Colonic mucosa (tissue), 4 donors: Measurements from ENCODE around the gene CIB4. TPM values are rescaled to one million over a fixed set of nuclear protein-coding genes. Genes with fewer than 3 reads are reported as not detected.

Experiments used
- DNase-seq: peaks from one replicate; pipeline ENCODE4 v3.0.0-alpha.2; 2020
- H3K27ac ChIP-seq: fragments of 200-600 bp; one replicate; pipeline ENCODE4 v1.8.0; 2021
- H3K27me3 ChIP-seq: fragments of 200-600 bp; one replicate; pipeline ENCODE4 v1.8.0; 2021
- H3K36me3 ChIP-seq: fragments of 200-600 bp; one replicate; pipeline ENCODE4 v1.8.0; 2021
- H3K4me1 ChIP-seq: fragments of 200-600 bp; one replicate; pipeline ENCODE4 v1.8.0; 2021; ENCODE audit warnings: mild to moderate bottlenecking
- H3K4me3 ChIP-seq: fragments of 200-600 bp; one replicate; pipeline ENCODE4 v1.8.0; 2021
- H3K9ac ChIP-seq, 2 donors: one replicate each; pipeline ENCODE4 v1.7.0; 2013; ENCODE audit warnings: control low read depth in 2 of 2, low read depth in 2 of 2, low read length in 2 of 2
- H3K9me3 ChIP-seq: fragments of 200-600 bp; one replicate; pipeline ENCODE4 v1.8.0; 2021
- intact Hi-C: fragments of 100-400 bp; cut with DNase I; formaldehyde crosslinking; loops from one replicate; pipeline ENCODE4 v1.14.1; 2022
- total RNA-seq, 2 donors: library from RNA; stranded (reverse); fragmentation: NEBNext Ultra II Directional in 1 of 2; extraction: Animal tissue kit (Norgen Biotek cat#: 25700) in 1 of 2; gene quantifications; one replicate each; pipeline ENCODE4 v1.2.1, GENCODE V29; 2021
- TF ChIP-seq, protein P1 (sequence below): fragments of 200-600 bp; IDR thresholded peaks from one replicate; pipeline ENCODE4 v1.8.0; 2022; ENCODE audit warnings: antibody characterized with exemption, mild to moderate bottlenecking
- donor health status: healthy.
- donor health status: DM: no; HTN: no; CAD: no.
- donor health status: DM: no; HTN: no; CAD: no.

Gene CIB4
- total RNA-seq, 2 donors from 2014 or later, result not detected

DNA sequence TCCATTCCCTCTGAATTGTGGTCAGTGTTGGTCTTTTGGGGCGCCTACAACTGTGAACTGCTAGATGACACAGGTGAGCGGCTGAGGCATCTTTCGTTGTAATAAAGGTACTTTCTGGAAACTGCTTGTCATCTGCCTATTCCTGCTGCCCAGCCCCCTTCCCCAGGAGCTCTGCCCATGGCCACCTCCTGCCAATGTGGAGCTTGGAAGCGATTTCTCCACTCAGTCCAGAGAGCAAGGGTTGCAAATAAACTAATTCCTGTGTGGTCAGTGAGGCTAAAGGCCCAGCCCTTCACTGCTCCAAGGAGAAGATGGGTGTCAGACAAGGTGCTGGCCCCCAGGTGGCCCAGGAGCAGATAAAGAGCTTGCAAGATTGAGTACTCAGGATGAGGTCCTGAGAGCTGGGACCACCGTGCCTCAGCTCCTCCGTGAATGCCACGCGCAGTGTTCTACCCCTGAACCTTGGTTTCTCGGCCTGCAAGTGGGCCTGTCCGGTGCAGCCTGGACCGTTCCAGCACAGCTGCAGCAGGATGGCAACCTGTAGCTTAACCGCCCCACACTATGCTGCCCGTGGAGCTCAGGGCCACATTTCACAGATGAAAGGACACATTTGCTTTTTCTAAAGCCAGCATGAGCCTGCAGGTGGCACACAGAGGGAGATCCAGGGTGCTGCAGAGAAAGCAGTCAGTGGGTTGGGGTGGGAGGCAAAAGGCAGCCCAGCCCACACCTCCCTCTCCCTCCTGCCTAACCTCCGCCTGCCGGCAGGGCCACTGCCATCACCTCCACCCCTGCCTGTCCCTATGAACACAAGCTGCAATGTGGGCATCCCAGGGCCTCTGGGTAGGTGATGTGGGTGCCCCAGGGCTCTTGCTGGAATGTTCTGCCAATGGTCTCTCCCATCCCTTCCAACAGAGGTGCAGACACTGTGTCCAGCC, 84.6 kb downstream of the CIB4 start:
- no peak for DNase-seq
- Histone ChIP-seq H3K27me3 (peaks cover 6% of the 10 kb centered on the region), H3K4me3 (no peak overlapping the region), H3K4me1 (no peaks in the 10 kb centered on the region), H3K9ac (no peak overlapping the region), H3K27ac (no peak overlapping the region), H3K36me3 (no peaks in the 10 kb centered on the region), H3K9me3 (no peaks in the 10 kb centered on the region)
- TF ChIP-seq, protein P1, sequence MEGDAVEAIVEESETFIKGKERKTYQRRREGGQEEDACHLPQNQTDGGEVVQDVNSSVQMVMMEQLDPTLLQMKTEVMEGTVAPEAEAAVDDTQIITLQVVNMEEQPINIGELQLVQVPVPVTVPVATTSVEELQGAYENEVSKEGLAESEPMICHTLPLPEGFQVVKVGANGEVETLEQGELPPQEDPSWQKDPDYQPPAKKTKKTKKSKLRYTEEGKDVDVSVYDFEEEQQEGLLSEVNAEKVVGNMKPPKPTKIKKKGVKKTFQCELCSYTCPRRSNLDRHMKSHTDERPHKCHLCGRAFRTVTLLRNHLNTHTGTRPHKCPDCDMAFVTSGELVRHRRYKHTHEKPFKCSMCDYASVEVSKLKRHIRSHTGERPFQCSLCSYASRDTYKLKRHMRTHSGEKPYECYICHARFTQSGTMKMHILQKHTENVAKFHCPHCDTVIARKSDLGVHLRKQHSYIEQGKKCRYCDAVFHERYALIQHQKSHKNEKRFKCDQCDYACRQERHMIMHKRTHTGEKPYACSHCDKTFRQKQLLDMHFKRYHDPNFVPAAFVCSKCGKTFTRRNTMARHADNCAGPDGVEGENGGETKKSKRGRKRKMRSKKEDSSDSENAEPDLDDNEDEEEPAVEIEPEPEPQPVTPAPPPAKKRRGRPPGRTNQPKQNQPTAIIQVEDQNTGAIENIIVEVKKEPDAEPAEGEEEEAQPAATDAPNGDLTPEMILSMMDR, result no peak
- intact Hi-C loops, result no loop called here

DNA sequence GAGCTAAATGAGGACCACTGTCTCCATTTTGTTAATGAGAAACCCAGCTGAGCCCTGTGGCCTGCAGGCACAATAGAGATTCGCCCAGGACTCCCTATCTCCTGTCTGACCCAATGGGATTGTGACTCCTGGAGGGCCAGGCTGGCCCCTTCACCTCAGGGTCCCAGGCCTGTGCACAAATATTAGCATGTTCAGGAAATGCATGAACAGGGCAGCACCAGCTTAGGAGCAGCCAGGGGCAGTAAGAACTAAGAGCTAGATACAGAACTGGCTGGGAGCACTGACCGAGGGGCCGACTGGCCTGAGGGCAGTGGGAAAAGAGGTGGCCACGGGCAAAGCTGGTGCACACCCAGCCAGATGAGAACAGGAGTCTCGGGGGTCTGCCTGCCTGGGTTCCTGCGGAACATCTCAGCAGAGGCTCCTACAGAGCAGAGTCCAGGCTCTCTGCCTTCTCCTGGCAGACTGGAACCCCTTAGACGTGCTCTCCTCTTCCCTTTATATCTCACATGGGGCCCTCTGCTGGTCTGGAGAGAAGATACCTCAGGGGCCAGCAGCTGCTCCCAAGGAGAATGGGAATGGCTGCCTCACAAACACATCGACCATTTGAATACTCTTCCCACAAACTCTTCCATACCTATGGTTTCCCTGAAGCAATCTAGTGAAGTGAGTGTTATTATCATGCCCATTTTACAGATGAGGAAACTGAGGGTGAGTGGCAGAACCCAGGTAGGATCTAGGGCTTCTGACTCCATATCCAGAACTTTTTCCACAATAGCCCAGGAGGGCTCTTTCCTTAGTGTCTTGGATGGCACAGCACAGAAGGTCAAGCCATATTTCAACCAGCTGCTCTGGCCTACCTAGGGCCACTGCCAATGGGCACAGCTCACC, 85.7 kb downstream of the CIB4 start:
- peaks cover 6% of the 10 kb centered on the region for H3K27me3 ChIP-seq
- DNase-seq, result no peak
- TF ChIP-seq, protein P1, result no peak
- no peaks in the 10 kb centered on the region for H3K36me3 ChIP-seq
- no peak overlapping the region for H3K9ac ChIP-seq
- intact Hi-C loops, result no loop called here
- no peak overlapping the region for H3K27ac ChIP-seq
- no peak overlapping the region for H3K4me3 ChIP-seq
- no peaks in the 10 kb centered on the region for H3K9me3 ChIP-seq
- H3K4me1 ChIP-seq, result no peaks in the 10 kb centered on the region

DNA sequence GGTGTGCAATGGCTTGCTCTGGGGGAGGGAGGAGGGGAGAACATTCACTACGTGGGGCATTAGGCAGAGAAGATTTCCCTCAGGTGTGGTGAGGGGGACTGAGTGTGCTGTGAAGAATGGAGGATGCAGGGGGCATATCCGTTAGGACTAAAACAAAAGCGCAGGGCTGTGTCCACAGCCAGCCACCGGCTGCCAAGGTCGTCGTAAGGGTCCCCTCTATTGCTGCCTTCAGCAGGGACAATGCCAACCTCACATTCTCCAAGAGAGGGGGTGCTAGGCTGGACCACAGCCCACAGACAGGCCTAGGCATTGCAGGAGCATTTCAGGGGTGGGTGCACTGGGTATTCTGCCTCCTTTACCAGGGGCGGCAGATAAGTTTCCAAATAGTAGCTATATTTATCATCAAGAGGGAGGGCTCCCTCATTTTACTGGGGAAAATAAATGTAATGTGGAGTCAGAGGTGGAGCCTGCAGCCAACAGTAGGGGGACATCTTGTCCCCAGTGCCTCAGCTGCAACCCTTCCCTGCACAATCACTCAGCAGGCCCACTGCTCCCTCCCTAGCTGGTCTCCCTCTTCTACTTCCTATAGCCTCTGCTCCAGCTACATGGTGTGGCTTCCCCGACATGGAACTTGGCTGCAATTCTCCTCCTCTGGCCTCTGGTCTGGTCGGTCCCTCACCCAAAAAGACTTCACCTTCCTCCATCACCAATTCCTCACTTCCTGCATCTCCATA, 88.4 kb downstream of the CIB4 start:
- H3K4me1 ChIP-seq, result no peaks in the 10 kb centered on the region
- no peaks in the 10 kb centered on the region for H3K27me3 ChIP-seq
- H3K27ac ChIP-seq, result no peak overlapping the region
- no peaks in the 10 kb centered on the region for H3K36me3 ChIP-seq
- H3K9ac ChIP-seq, result no peak overlapping the region
- H3K9me3 ChIP-seq, result no peaks in the 10 kb centered on the region
- intact Hi-C loops, result no loop called here
- H3K4me3 ChIP-seq, result no peak overlapping the region
- no peak for DNase-seq
- TF ChIP-seq, protein P1, result no peak

DNA sequence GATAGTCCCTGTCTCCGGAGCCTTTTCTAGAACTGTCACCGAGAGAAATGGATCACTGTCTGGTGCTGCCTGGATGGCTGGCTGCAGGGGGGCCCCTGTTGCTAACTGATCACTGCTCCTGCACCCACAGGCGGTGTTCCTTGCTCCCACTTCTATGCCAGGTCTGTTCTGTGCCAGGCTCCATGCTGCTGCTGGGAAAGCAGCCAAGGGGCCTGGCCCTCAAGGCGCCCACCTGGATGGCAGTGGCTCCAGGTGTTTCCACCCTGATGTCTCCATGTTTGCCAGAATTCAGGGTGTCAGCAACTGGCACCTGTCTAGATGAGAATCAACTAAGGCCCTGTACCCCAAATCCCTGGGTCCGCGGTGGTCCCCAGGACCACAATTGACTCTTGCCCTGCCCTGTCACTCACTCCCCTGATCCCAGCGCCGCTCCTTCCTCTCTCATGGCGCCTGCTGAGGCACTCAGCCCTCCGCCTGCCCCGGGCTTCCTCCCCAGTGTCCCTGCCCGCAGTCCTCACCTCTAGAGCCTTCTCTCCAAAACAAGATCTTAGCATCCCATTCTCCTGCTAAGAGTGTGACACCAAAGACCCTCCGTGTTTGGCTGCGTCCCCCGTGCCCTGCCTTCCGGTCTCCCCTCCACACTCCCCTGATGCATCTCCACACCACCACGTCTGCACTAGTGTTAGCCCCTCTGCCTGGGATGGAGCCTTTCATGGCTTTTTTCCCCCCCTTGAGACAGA, 90.7 kb downstream of the CIB4 start:
- Histone ChIP-seq H3K9me3 (no peaks in the 10 kb centered on the region), H3K4me3 (no peak overlapping the region), H3K9ac (no peak overlapping the region), H3K27ac (no peak overlapping the region), H3K36me3 (no peaks in the 10 kb centered on the region), H3K4me1 (no peaks in the 10 kb centered on the region), H3K27me3 (no peaks in the 10 kb centered on the region)
- TF ChIP-seq, protein P1, result no peak
- no peak for DNase-seq
- intact Hi-C loops, result no loop called here
